GM12865 (cell line): Measurements from ENCODE around the gene FZR1.
"Not testable (repeated sequence)": the region's sequence is repeated elsewhere in the genome, so short reads cannot be mapped to it uniquely, and the experiment has no call there.

ENCODE experiments used
- DNase-seq: peaks from one replicate; pipeline ENCODE4 v3.0.0; 2010; ENCODE audit warnings: low read depth
- H3K4me3 ChIP-seq: 2 replicates; pipeline ENCODE4 v1.5.1; 2011; ENCODE audit warnings: mild to moderate bottlenecking, low read depth, low read length, control low read depth
- CTCF ChIP-seq: IDR thresholded peaks from 2 replicates; pipeline ENCODE4 v1.5.1; 2011; ENCODE audit warnings: low read length, control low read depth, low read depth, inconsistent platforms; ENCODE audit not compliant: insufficient read depth; ENCODE audit errors: missing control alignments

Gene FZR1

GRCh38 chr19:3555653-3556422 lies 49.7 kb downstream of the FZR1 start:
- no peak for DNase-seq
- no peak for TF ChIP-seq CTCF
- H3K4me3 ChIP-seq: peak overlapping the region; percentile 75

- no peak for DNase-seq
- TF ChIP-seq CTCF: no peak
- peak overlapping the region; percentile 75 for H3K4me3 ChIP-seq
Measured at GRCh38 chr19:3556423-3556977, 50.4 kb downstream of the FZR1 start.

- peak; percentile 55 for DNase-seq
- peak overlapping the region; percentile 75 for H3K4me3 ChIP-seq
- TF ChIP-seq CTCF: no peak
Measured at GRCh38 chr19:3556978-3557460, 50.9 kb downstream of the FZR1 start.

GRCh38 chr19:3557461-3558248 lies 51.5 kb downstream of the FZR1 start, which contains the start of gene MFSD12:
Gene MFSD12, minus strand, starts transcription at chr19:3557586. Its CDS starts 183 bp downstream, at chr19:3557403.
- peak; percentile 97 for DNase-seq
- peak within 1 kb of the TSS; percentile 88 for H3K4me3 ChIP-seq
- no peak for TF ChIP-seq CTCF

- no peak for DNase-seq
- no peak for TF ChIP-seq CTCF
- H3K4me3 ChIP-seq: no peak overlapping the region
Measured at GRCh38 chr19:3563709-3564524, 57.8 kb downstream of the FZR1 start.

GRCh38 chr19:3565139-3565538 lies 59.0 kb downstream of the FZR1 start:
- H3K4me3 ChIP-seq: no peak overlapping the region
- no peak for DNase-seq
- TF ChIP-seq CTCF: no peak

GRCh38 chr19:3570042-3570441 lies 63.9 kb downstream of the FZR1 start:
- not testable (repeated sequence) for DNase-seq, H3K4me3 ChIP-seq
